ENCODE measurements around the gene TTC31.

TTC31 gene

DNA sequence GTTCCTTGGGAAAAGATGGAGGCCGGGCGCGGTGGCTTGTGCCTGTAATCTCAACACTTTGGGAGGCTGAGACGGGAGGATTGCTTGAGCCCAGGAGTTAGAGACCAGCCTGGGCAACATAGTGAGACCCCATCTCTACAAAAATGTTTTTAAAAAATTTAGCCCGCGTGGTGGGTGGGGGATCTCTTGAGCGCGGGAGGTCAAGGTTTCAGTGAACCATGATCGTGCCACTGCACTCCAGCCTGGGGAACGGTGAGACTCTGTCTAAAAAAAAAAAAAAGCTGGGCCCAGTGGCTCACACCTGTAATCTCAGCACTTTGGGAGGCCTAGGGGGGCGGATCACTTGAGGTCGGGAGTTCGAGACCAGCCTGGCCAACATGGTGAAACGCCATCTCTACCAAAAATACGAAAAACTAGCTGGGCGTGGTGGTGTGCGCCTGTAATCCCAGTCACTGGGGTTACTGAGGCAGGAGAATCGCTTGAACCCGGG is 839 bp downstream of the TTC31 start:
- in situ Hi-C loops (cut with MboI; ENCODE audit: low sequenced_read_pairs), result loop anchor here (25.0 kb wide), 1 partner anchor 104 kb away; no protein-coding TSS in a partner anchor

DNA sequence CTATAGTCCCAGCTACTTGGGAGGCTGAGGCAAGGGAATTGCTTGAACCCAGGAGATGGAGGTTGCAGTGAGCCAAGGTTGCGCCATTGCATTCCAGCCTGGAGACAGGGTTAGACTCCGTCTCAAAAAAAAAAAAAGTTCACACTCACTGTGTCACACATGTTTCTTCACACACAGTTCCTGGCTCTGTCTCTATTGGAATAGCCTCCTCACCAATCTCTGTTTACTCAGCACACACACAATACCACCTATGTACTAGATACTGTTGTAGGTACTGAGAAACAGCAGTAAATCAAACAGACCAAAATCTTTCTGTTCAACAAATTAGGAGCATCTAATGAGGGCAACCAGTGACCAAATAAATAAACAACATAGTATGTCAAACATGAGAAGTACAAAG is 3.3 kb downstream of the TTC31 start:
- in situ Hi-C loops (cut with MboI; ENCODE audit: low sequenced_read_pairs), result loop anchor here (25.0 kb wide), 1 partner anchor 101 kb away; no protein-coding TSS in a partner anchor

DNA sequence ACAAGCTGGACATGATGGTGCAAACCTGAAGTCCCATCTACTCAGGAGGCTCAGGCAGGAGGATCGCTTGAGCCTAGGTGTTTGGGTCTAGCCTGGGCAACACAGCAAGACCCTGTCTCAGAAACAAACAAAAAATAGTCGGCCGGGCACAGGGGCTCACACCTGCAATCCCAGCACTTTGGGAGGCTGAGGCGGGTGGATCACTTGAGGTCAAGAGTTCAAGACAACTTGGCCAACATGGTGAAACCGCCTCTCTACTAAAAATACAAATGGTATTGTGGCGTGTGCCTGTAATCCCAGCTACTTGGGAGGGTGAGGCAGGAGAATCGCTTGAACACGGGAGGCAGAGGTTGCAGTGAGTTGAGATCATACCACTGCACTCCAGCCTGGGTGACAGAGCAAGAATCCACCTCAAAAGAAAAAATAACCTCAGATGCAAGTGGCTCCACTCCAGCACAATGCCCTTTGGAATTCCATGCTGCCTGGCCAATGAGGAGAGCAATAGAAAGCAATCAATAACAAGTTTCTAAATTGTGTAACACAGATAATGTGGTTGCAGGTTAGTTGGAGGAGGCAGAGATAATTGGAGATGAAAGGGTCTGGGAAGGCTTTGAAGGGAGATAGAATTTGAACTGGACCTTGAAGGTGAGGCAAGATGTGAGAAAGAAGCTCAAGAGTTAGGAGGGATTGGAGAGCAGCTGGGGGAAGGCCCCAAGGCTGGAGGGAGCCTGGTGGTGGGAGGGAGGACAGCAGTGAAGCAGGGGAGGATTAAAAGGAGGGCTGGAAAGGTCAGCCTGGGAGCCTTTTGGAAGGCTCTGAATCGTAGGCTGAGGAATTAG is 6.0 kb downstream of the TTC31 start:
- in situ Hi-C loops (cut with MboI; ENCODE audit: low sequenced_read_pairs), result loop anchor here (25.0 kb wide), 1 partner anchor 98 kb away; no protein-coding TSS in a partner anchor

DNA sequence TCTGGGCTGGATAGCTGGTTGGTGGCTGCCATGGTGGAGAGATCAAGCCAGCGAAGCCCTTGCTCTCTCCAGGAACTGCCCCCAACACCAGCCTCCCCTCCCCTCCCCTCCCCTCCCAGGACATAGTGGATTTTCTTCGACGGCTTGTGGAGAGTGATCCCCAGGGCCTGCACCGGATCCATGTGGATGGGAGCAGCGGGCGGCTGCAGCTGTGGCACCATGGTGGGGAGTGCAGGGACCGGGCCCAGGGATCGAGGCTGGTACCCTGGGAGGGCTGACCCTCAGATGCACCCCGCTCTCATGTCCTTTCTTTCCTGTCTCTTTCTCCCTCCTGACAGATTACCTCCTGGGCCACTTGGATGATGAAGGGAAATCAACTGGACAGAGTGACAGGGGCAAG is 7.0 kb downstream of the TTC31 start:
- in situ Hi-C loops (cut with MboI; ENCODE audit: low sequenced_read_pairs), result loop anchor here (25.0 kb wide), 1 partner anchor 97 kb away; no protein-coding TSS in a partner anchor

DNA sequence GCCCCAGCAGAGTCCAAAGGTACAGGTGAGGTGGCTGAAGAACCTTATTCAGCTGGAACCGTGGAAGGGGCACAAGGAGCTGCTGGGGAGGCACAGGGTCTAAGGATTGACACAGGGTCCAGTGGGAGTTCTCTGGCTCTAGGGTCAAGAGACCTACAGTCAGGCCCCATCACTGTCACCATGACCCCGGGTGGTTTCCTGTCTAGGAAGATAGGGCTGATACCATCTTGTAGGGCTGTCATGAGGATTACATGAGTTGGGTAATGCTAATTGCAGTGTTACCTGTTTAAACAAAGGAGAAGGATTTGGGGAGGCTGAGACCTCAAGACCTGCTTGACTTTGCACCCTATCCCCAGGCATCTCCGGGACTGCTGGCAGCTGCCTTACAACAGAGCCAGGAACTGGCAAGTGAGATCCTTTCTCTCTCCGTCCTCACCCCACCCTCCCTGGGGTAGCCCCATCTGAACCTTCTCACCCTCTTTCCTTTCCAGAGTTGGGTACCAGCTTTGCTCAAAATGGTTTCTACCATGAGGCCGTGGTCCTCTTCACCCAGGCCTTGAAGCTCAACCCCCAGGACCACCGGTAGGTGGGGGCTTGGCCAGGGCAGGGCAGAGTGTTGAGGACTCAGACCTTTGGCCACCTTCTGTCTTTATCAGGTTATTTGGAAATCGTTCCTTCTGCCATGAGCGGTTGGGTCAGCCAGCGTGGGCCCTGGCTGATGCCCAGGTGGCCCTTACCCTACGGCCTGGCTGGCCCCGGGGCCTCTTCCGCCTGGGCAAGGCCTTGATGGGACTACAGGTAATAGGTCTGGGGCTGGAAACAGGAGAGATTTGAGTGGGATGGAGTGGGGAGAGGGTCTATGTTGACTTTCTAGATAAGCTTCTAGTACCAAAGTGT is 9.0 kb downstream of the TTC31 start:
- in situ Hi-C loops (cut with MboI; ENCODE audit: low sequenced_read_pairs), result loop anchor here (25.0 kb wide), 1 partner anchor 95 kb away; no protein-coding TSS in a partner anchor

DNA sequence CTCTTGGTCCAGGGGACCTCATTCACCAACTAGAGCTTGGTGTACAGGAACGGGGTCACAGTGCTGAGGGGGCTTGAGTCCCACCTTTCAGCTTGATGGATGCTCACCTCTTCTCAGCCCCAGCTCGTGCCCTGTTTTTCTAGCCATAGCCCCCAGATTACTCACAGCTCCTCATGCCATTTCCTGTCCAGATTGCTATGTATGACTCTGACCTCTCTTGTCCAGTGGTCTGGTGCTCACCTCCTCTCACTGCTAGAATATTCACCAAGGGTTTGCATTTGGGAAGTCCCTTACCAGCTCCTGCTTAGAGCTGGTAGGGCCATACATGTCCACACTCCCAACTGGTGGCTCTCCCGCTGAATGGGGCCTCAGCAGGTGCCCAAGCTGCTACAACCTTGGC is 10.7 kb downstream of the TTC31 start:
- in situ Hi-C loops (cut with MboI; ENCODE audit: low sequenced_read_pairs), result loop anchor here (25.0 kb wide), 1 partner anchor 94 kb away; no protein-coding TSS in a partner anchor

DNA sequence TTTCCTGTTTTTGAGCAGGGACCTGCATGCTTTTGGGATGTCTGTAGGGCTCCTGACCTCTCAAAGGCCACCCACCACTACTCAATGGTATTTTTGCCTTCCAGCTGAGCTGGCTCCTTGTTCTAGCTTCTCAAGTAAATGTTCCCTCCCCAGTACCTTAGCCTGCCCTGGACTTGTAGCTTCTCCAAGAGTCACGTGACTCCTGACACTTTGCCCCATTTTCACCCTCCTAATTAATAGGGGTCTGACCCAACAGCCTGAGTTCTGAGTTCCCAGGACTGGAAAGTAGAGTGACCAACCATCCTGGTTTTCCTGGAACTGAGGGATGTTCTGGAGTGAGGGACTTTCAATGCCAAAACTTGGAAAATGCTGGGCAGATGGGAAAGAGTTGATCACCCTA is 12.6 kb downstream of the TTC31 start:
- in situ Hi-C loops (cut with MboI; ENCODE audit: low sequenced_read_pairs), result loop anchor here (25.0 kb wide), 1 partner anchor 92 kb away; no protein-coding TSS in a partner anchor

DNA sequence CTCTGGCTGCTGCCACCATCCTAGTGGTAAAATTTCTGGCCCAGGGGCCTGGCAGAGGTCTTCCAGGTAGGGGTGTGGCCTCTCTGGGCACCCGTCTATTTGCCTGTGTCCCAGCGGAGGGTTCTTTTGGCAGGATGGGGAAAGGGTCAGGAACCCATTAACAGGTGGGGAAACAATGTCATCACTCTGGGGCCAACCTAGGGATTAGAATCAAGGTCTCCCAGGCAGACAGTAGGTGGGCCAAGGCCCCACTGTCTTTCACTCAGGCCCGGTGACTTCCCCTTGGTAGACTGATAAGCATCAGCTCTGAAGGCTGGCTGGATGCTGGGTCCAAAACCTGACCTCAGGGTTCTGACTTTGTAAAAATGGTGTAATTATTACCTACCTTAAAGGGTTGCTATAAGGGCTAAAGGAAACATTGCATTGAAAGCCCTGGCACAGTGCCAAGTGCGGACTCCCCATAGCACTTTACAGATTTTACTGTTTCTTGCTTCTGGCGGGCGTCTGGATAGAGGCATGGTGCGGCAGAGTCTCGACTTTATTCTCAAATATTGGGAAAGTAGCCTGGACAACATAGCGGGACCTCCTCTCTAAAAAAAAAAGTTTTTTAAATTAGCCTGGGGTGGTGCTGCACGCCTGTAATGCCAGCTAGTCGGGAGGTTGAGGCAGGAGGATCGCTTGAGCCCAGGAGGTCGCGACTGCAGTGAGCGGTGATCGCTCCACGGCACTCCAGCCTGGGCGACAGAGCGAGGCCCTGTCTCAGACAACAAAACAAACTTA is 14.3 kb downstream of the TTC31 start:
- in situ Hi-C loops (cut with MboI; ENCODE audit: low sequenced_read_pairs), result loop anchor here (25.0 kb wide), 1 partner anchor 90 kb away; no protein-coding TSS in a partner anchor

DNA sequence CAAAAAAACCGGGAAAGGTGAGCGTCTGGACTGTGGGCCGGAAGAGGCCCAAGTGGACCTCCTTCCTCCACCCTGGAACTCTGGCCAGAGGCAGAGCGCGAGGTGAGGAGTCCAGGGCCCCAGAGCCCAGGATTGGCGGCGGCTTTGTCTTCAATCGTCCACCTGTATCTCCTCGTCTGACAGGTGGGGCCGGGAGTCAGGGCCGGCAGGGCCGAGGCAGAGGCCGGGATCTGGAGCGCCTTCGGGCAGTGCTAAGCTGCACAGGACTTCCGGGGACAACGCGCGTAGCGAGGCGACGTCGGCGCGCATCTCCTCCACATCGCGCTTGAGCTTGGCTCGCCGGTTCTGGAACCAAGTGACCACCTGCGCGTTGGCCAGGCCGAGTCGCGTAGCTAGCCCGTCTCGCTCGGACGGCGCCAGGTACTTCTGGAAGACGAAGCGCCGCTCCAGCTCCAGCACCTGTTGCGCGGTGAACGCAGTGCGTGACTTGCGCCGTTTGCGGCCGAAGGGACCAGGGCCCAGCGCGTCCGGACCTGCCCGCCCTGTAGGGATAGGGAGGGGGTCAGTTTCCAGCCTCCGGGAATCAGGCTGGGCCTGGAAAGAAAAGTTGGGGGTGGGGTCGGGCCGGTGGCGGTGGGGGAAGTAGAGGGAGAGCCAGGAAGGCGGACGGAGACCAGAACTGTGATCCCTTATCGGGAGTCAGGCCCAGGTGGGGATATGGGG is 15.1 kb downstream of the TTC31 start:
- in situ Hi-C loops (cut with MboI; ENCODE audit: low sequenced_read_pairs), result loop anchor here (25.0 kb wide), 1 partner anchor 89 kb away; no protein-coding TSS in a partner anchor

DNA sequence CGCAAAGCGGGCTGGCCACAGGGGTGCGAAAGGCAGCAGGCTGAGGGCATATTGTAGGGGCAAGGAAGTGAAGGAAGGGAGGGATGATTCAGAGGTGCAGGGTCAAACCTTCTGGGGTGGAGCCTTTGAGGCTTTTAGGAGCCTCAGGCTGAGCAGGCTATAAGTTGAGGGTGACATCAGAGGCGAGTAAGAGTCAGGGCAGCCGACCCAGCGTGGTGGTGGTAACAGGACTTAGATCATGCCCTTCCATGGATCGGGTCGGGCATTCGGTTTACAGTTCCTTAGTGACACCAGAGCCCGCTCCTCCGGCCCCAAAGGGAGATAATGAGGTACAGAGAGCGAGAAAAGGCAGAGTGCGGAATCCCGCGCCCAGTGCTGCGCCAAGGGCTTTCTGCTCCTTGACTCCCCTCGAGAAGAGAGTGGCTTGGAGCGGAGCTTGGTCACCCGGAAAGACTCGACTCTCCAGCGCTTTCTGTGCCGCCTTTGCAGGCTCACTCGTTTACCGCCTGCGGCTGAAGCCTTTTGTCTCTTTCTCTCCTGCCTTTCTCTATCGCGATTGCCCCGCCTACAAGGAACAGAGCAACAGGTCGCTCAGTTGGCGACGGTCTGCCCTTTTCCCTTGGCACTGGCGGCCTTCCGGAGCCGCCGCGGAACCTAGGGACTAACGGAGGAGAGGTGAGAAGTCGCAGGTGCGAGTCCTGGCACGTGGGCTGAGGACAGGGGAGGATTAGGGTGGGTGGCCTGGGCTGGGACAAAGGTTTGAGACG is 15.8 kb downstream of the TTC31 start:
- in situ Hi-C loops (cut with MboI; ENCODE audit: low sequenced_read_pairs), result loop anchor here (25.0 kb wide), 1 partner anchor 89 kb away; no protein-coding TSS in a partner anchor

DNA sequence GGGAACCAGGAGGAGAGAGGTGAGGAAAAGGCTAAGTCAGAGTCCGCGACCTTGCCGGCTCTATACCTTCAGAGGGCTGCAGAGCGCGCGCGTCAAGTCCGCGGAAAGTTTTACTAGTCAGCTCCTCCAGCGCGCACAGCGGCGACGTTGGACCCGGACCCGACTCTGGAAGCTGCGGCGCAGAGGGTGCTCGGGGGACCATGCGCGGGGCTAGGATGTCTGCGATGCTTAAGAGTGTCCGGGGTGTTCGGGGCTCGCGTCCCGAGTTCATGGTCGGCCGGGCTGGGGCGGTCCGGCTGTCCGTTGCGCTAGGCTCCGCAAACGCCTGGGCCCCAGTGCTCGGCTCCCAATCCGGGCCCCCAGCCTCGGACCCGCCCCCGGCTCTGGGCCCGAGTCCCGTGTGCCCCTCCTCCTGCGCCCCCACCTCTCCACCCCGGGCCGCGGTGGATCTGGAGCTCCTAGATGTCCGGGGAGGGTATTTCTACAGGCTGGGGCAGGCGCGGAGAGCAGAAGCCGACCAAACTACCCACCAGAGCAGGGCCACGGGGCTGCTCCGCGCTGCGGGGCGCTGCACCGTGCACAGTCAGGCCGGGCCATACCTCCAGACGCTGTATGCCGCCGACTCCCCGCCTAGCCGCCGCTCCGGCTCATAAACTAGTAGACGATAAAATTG is 16.5 kb downstream of the TTC31 start, which contains the start of gene LBX2:
Gene LBX2, minus strand, starts transcription at position 337 of the 673 bp plus-strand sequence. Its CDS starts 66 bp downstream, at position 271.
- in situ Hi-C loops (cut with MboI; ENCODE audit: low sequenced_read_pairs), result loop anchor here (25.0 kb wide), 1 partner anchor 88 kb away; no protein-coding TSS in a partner anchor

DNA sequence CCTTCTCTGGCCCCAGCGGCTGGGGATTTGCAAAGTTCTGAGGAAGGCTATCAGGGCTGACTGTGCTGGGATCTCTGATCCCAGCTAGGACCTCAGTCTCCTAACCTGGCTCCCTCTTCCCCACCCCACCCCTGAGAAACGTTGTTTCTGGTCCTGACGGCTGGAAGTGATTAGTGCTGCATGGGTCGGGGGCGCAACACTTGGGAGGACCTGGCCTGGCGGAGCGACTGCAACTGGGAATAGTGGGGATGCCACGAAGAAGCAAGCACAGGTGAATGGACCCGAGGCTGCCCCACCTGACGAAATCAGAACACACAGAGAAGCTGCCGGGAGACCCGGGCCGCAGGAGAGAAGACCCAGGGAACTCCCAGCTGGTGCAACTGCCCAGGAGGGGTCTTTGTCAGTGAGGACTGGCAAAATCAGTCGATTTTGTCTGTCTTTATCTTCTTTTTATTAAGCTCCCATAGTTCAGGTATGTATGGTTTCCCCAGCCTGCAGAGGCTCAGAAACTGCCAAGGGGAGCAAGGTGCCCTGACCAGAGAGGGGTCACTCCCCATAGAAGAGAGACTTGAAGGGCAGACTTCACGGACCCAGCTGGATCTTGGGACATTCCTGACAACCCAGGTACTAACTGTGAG is 17.2 kb downstream of the TTC31 start:
- in situ Hi-C loops (cut with MboI; ENCODE audit: low sequenced_read_pairs), result loop anchor here (25.0 kb wide), 1 partner anchor 87 kb away; no protein-coding TSS in a partner anchor

DNA sequence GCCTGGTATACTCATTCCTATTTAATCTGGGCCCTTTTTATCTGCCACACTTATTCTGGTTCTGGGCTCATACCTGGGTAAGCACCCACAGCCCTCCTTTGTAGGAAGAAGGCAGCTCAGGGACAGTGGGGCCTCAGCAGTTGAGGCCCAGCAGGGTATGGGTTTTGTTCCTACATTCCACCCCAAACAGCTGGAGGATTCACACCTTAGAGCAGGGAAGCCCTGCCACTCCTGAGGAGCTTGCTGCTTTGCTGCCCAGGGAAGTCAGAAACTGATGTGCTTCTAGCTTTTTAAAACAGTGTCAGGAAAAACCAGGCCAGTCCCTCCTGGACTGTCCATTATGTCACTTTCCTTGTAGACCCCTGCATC is 17.7 kb downstream of the TTC31 start:
- in situ Hi-C loops (cut with MboI; ENCODE audit: low sequenced_read_pairs), result no loop called here

DNA sequence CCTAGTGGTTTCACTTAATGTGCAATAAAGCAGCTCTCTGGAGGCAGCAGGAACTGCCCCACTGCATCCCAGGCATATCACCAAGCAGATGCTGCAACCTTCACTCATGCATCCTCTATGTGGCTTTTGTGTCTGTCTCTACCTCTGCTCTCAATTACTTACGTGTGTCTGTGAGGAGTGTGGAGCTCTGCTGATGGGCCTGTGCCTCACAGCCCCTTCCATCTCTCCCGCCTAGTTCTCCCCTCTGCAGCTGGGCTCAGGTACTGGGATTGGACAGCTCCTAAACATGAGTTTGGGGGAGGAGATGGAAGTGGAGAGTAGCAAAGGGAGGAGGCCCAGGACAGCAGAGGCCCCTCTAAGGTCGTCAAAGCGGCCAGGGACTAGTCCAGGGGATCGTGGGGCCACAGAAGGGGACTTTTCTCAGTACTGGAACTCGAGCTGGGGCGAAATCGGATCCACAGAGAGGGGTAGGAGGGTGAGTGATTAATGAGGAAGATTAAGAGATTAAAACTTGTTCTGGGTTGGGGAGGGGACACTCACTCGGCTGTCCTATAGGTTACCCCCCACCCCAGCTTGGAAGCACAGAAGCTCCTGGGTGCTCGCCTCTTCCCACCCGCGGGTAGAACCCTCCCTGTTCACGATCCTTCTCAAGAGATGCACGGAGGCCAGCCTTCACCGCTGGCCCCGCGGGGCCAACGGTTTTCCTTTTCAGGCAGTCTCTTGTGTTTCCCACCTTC is 18.6 kb downstream of the TTC31 start:
- in situ Hi-C loops (cut with MboI; ENCODE audit: low sequenced_read_pairs), result no loop called here

DNA sequence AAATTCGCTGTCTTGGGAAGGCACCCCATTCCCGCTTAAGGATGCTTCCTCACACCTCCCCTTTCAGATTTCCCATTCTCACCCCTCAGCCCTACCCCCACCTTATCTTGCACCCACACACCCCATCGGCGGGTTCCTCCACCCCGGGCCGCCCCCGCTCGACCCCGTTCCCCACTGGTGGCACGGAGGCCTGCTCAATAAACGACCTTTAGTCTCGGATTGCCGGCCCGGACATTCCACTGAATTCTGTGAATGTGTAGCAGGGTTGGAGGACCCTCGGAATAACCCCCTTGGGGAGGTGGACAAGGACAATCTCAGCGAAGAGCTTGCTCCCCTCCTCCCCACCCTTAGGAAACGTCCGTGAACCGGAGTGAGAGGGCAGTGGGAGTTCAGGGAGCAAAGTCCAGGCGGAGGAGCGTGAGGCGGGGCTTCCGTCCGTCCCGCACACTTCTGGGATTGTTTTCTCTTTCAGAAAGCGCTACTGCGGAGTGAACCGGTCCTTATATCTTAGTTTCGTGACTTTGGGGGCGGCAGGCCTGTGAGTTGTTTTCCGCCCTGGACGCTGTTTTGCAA is 19.4 kb downstream of the TTC31 start:
- in situ Hi-C loops (cut with MboI; ENCODE audit: low sequenced_read_pairs), result no loop called here

DNA sequence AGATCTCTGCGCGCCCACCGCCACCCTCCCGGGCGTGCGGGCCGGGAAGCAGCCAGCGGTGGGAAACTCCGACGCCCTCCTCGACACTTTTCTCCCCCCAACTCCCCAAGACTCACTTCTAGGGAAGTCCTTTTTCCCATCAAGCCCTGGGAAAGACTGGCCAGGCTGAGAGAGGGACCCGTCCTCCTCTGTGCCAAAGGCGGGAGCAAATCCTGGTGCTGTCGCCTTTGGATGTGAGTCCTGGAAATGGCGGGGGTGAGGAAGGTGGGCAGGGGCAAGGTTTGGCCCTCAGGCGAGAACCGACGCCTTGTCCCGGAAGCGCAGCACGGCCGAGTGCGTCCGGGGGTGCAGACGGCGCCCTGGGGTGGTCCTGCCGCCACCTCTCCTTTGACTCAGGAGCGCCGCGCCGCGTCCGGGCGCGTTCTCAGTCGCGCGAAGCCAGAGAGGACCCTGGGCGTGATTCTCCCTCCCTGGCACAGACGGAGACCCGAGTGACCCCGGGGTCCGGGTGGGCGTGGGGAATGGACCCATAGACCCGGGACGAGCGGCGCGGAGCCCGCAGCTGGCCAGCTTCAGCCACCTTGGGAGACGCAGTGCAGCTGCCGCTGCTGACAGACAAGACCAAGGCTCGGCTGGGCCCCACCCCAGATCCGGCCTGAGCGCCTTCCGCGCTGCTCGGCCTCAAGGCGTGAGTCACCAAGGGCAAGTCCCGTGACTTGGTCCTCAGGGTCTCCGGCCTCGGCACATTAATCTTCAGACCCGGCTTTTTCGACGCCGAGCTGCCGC is 20.0 kb downstream of the TTC31 start:
- in situ Hi-C loops (cut with MboI; ENCODE audit: low sequenced_read_pairs), result no loop called here
